Measurements from ENCODE around the gene CAVIN4.

GRCh38 chr9:100589582-100589981, 11.7 kb downstream of the CAVIN4 start:
- TF ChIP-seq CSDC2 (CRISPR knock-in tag; IDR thresholded peaks at IDR 0.05) = no peak
- no peak for TF ChIP-seq ARNTL (CRISPR knock-in tag; IDR thresholded peaks at IDR 0.05; ENCODE audit: borderline replicate concordance, low read depth)
- no peak for TF ChIP-seq TOX (CRISPR knock-in tag; IDR thresholded peaks at IDR 0.05; ENCODE audit: borderline replicate concordance)
- TF ChIP-seq GLIS3 (CRISPR knock-in tag; IDR thresholded peaks at IDR 0.05) = no peak
- no peak for TF ChIP-seq ESRRG (CRISPR knock-in tag; IDR thresholded peaks at IDR 0.05)
- TF ChIP-seq CREB5 (CRISPR knock-in tag; IDR thresholded peaks at IDR 0.05; ENCODE audit: low read depth) = no peak
- no peak for TF ChIP-seq TSHZ2 (CRISPR knock-in tag; IDR thresholded peaks at IDR 0.05)
- TF ChIP-seq ZNF70 (CRISPR knock-in tag; IDR thresholded peaks at IDR 0.05) = no peak
- TF ChIP-seq ZFP30 (CRISPR knock-in tag; IDR thresholded peaks at IDR 0.05) = no peak
- TF ChIP-seq SNAI2 (CRISPR knock-in tag; IDR thresholded peaks at IDR 0.05) = no peak
- no peak for TF ChIP-seq POU6F1 (CRISPR knock-in tag; IDR thresholded peaks at IDR 0.05; ENCODE audit: borderline replicate concordance, low read depth)
- TF ChIP-seq CSRNP3 (CRISPR knock-in tag; IDR thresholded peaks at IDR 0.05) = no peak
- TF ChIP-seq PATZ1 (CRISPR knock-in tag; IDR thresholded peaks at IDR 0.05; ENCODE audit: borderline replicate concordance) = no peak
